ENCODE measurements around the gene SYF2. TPM values are rescaled to one million over a fixed set of nuclear protein-coding genes. Genes with fewer than 3 reads are reported as not detected.
A peak's percentile ranks its signal among the peaks of the same experiment; 100 is the strongest.

Gene SYF2
- total and polyA plus RNA-seq, 2 donors (not counting 1 experiment from before 2014, with no cell fraction given) = 21.9 to 67.3 TPM

- CTCF ChIA-PET = interaction anchor here (0.6 to 1.8 kb wide), 2 partner anchors 13 to 1290 kb away, joined by 3 to 7 read pairs; partner anchors contain the start of gene SYF2
- H3K4me3 ChIP-seq (ENCODE audit: control extremely low read depth in 1 of 5, extremely low read depth in 1 of 5, insufficient read depth in 1 of 5, low read depth in 2 of 5, low read length in 4 of 5) = peak overlapping the region in 4 of 5 experiments; percentile 5 to 99 (median 96)
- Mint-ChIP-seq H3K27ac (peak overlapping the region; percentile 100), H3K27me3 (no peaks in the 10 kb centered on the region), H3K4me1 (peaks cover 51% of the 10 kb centered on the region), H3K9me3 (ENCODE audit: insufficient read depth) (no peaks in the 10 kb centered on the region), H3K4me3 (peak overlapping the region; percentile 99)
- WGBS (ENCODE audit: insufficient coverage) = no CpG with 5 or more reads among the region's 5 CpGs
- no peak overlapping the region for H2AFZ ChIP-seq (ENCODE audit: insufficient read depth, low read depth, low read length, poor library complexity, severe bottlenecking)
- ATAC-seq (ENCODE audit: low read depth) (no peak), DNase-seq (no peak)
- peaks cover 27% of the 10 kb centered on the region for H3K79me2 ChIP-seq (ENCODE audit: control insufficient read depth, insufficient read depth, low read length)
- no peak for TF ChIP-seq CTCF (IDR thresholded peaks at IDR 0.05)
- TF ChIP-seq EZH2 (IDR thresholded peaks at IDR 0.05; ENCODE audit: borderline replicate concordance, insufficient read depth, low read depth, low read length, poor library complexity, severe bottlenecking) = no peak
- H3K9me3 ChIP-seq (ENCODE audit: control extremely low read depth in 1 of 3, control insufficient read depth in 2 of 3, insufficient read depth in 1 of 3, low read length in 2 of 3) = no peaks in the 10 kb centered on the region
- peaks cover 10 to 52% of the 10 kb centered on the region in 2 experiments for H3K36me3 ChIP-seq (replicated peaks in 1 of 2; ENCODE audit: control extremely low read depth in 1 of 2, control insufficient read depth in 1 of 2, extremely low read depth in 1 of 2, insufficient read depth in 2 of 2, low read length in 1 of 2)
- intact Hi-C loops (cut with micrococcal nuclease) = loop anchor here (5.0 to 10.0 kb wide), 3 partner anchors 318 to 569 kb away; partner anchors contain the start of genes MAN1C1 and MTFR1L
- peaks cover 42% of the 10 kb centered on the region for H4K20me1 ChIP-seq (ENCODE audit: control insufficient read depth, insufficient read depth, low read length, poor library complexity, severe bottlenecking)
- H3K27ac ChIP-seq (ENCODE audit: low read length in 2 of 2) = peak overlapping the region in 1 of 2 donors; percentile 97
- H3K27me3 ChIP-seq (replicated peaks in 1 of 4; ENCODE audit: control extremely low read depth in 1 of 4, control insufficient read depth in 3 of 4, insufficient read depth in 4 of 4, low read length in 3 of 4) = no peaks in the 10 kb centered on the region
- H3K4me2 ChIP-seq (replicated peaks; ENCODE audit: low read depth, low read length, poor library complexity, severe bottlenecking) = peak overlapping the region; percentile 82
- H3K4me1 ChIP-seq (ENCODE audit: control insufficient read depth in 2 of 2, insufficient read depth in 2 of 2, low read length in 2 of 2) = peaks cover 29 to 32% of the 10 kb centered on the region in 2 donors
- H3K9ac ChIP-seq (ENCODE audit: low read length) = peak overlapping the region; percentile 98
- POLR2A ChIA-PET = interaction anchor here (0.5 to 1.7 kb wide), 3 partner anchors 13 to 1053 kb away, joined by 3 to 15 read pairs (median 7); partner anchors contain the start of gene SYF2
Observed at GRCh38 chr1:25245393-25245792, 13.1 kb upstream of the SYF2 start.

GRCh38 chr1:25243907-25244306 is 11.6 kb upstream of the SYF2 start:
- Mint-ChIP-seq H3K27me3 (no peaks in the 10 kb centered on the region), H3K9me3 (ENCODE audit: insufficient read depth) (no peaks in the 10 kb centered on the region), H3K4me3 (no peak overlapping the region), H3K4me1 (peaks cover 65% of the 10 kb centered on the region), H3K27ac (no peak overlapping the region)
- 64% methylated on average over 2 of the region's 6 CpGs for WGBS (ENCODE audit: insufficient coverage)
- Histone ChIP-seq H3K4me2 (replicated peaks; ENCODE audit: low read depth, low read length, poor library complexity, severe bottlenecking) (no peak overlapping the region), H3K27ac (ENCODE audit: low read length in 2 of 2) (no peak overlapping the region), H3K79me2 (ENCODE audit: control insufficient read depth, insufficient read depth, low read length) (peaks cover 27% of the 10 kb centered on the region), H3K9me3 (ENCODE audit: control extremely low read depth in 1 of 3, control insufficient read depth in 2 of 3, insufficient read depth in 1 of 3, low read length in 2 of 3) (no peaks in the 10 kb centered on the region), H3K36me3 (replicated peaks in 1 of 2; ENCODE audit: control extremely low read depth in 1 of 2, control insufficient read depth in 1 of 2, extremely low read depth in 1 of 2, insufficient read depth in 2 of 2, low read length in 1 of 2) (peaks cover 10 to 52% of the 10 kb centered on the region in 2 experiments), H3K9ac (ENCODE audit: low read length) (no peak overlapping the region), H3K4me3 (ENCODE audit: control extremely low read depth in 1 of 5, extremely low read depth in 1 of 5, insufficient read depth in 1 of 5, low read depth in 2 of 5, low read length in 4 of 5) (no peak overlapping the region), H3K27me3 (replicated peaks in 1 of 4; ENCODE audit: control extremely low read depth in 1 of 4, control insufficient read depth in 3 of 4, insufficient read depth in 4 of 4, low read length in 3 of 4) (no peaks in the 10 kb centered on the region), H3K4me1 (ENCODE audit: control insufficient read depth in 2 of 2, insufficient read depth in 2 of 2, low read length in 2 of 2) (peaks cover 39 to 45% of the 10 kb centered on the region in 2 donors), H2AFZ (ENCODE audit: insufficient read depth, low read depth, low read length, poor library complexity, severe bottlenecking) (no peak overlapping the region), H4K20me1 (ENCODE audit: control insufficient read depth, insufficient read depth, low read length, poor library complexity, severe bottlenecking) (peaks cover 42% of the 10 kb centered on the region)
- ATAC-seq (ENCODE audit: low read depth) (no peak), DNase-seq (no peak)
- TF ChIP-seq EZH2 (IDR thresholded peaks at IDR 0.05; ENCODE audit: borderline replicate concordance, insufficient read depth, low read depth, low read length, poor library complexity, severe bottlenecking) = no peak
- intact Hi-C loops (cut with micrococcal nuclease) = loop anchor here (10.0 kb wide), 2 partner anchors 371 to 571 kb away; partner anchors contain the start of genes MAN1C1 and MTFR1L
- ChIA-PET POLR2A (no interaction called here), CTCF (interaction anchor here (1.4 to 1.8 kb wide), 2 partner anchors 11 to 12 kb away, joined by 4 to 7 read pairs; partner anchors contain the start of gene SYF2)
